Thymus (tissue), 11 donors: ENCODE results near the gene MKI67. TPM values are rescaled to one million over a fixed set of nuclear protein-coding genes. Genes with fewer than 3 reads are reported as not detected.

Experiments
- DNase-seq, 9 donors: peaks; one replicate each; pipeline ENCODE4 v3.0.0-alpha.2; 2013; ENCODE audit warnings: low spot score in 9 of 9, low read depth in 6 of 9, missing footprints in 1 of 9
- H3K27ac ChIP-seq, 2 donors: one replicate each; pipeline ENCODE4 v1.5.1; 2013; ENCODE audit warnings: control low read depth in 1 of 2, low read depth in 1 of 2, low read length in 1 of 2, mild to moderate bottlenecking in 1 of 2, moderate library complexity in 1 of 2
- H3K27me3 ChIP-seq, 2 donors: one replicate each; pipeline ENCODE4 v1.5.1; 2013; ENCODE audit warnings: low read length in 1 of 2; ENCODE audit not compliant: control insufficient read depth in 2 of 2, insufficient read depth in 1 of 2
- H3K36me3 ChIP-seq, 2 donors: one replicate each; pipeline ENCODE4 v1.5.1; 2013; ENCODE audit warnings: low read length in 1 of 2, mild to moderate bottlenecking in 1 of 2, moderate library complexity in 1 of 2; ENCODE audit not compliant: control insufficient read depth in 2 of 2, insufficient read depth in 2 of 2
- H3K4me1 ChIP-seq, 2 donors: one replicate each; pipeline ENCODE4 v1.5.1; 2013; ENCODE audit warnings: low read length in 2 of 2; ENCODE audit not compliant: control insufficient read depth in 2 of 2, insufficient read depth in 2 of 2
- H3K4me3 ChIP-seq, 2 donors: one replicate each; pipeline ENCODE4 v1.5.1; 2013; ENCODE audit warnings: low read length in 2 of 2, control low read depth in 1 of 2, mild to moderate bottlenecking in 1 of 2
- H3K9me3 ChIP-seq, 2 donors: one replicate each; pipeline ENCODE4 v1.5.1; 2013; ENCODE audit warnings: low read length in 1 of 2, mild to moderate bottlenecking in 1 of 2; ENCODE audit not compliant: control insufficient read depth in 2 of 2, insufficient read depth in 1 of 2
- WGBS: extraction: QIAGEN DNeasy Blood & Tissue Kit; methylation state at CpG from one replicate; pipeline ENCODE4 v1.1.7; 2013; 5-methylcytosine and 5-hydroxymethylcytosine counted together
- polyA plus RNA-seq: library from polyadenylated mRNA; stranded (reverse); fragments of 200-250 nt; gene quantifications from one replicate; pipeline ENCODE4 v1.2.3, GENCODE V29; 2013
- total RNA-seq: library from RNA; stranded (reverse); fragments of 120-200 nt; gene quantifications from one replicate; pipeline ENCODE4 v1.2.4, GENCODE V29; 2013
- donor health status: healthy.

The MKI67 gene
- total and polyA plus RNA-seq, 2 donors = 3.9 to 41.5 TPM

GRCh38 chr10:128064108-128064969 lies 61.9 kb downstream of the MKI67 start:
- H3K4me3 ChIP-seq = no peak overlapping the region
- peak overlapping the region; percentile 80 to 88 for H3K27ac ChIP-seq
- peaks cover 39 to 42% of the 10 kb centered on the region in 2 donors for H3K36me3 ChIP-seq
- no peaks in the 10 kb centered on the region for H3K27me3 ChIP-seq
- peaks cover 38 to 57% of the 10 kb centered on the region in 2 donors for H3K4me1 ChIP-seq
- 12% methylated on average over 11 of the region's 11 CpGs for WGBS
- no peaks in the 10 kb centered on the region for H3K9me3 ChIP-seq
- DNase-seq = peak in 8 of 9 donors; percentile 60 to 92 (median 74)

- no peaks in the 10 kb centered on the region for H3K27me3 ChIP-seq
- peaks cover 39 to 40% of the 10 kb centered on the region in 2 donors for H3K36me3 ChIP-seq
- no peaks in the 10 kb centered on the region for H3K9me3 ChIP-seq
- H3K4me3 ChIP-seq = no peak overlapping the region
- peak overlapping the region; percentile 80 to 88 for H3K27ac ChIP-seq
- H3K4me1 ChIP-seq = peaks cover 42 to 53% of the 10 kb centered on the region in 2 donors
- DNase-seq = peak in 3 of 9 donors; percentile 24 to 48 (median 24)
- WGBS = 64% methylated on average over 7 of the region's 7 CpGs
These were observed 62.5 kb downstream of the MKI67 start for GRCh38 chr10:128063736-128064107.

- H3K27ac ChIP-seq = peak overlapping the region; percentile 64 to 80
- H3K4me1 ChIP-seq = peaks cover 42 to 49% of the 10 kb centered on the region in 2 donors
- no peaks in the 10 kb centered on the region for H3K9me3 ChIP-seq
- no peaks in the 10 kb centered on the region for H3K27me3 ChIP-seq
- H3K36me3 ChIP-seq = peaks cover 33 to 35% of the 10 kb centered on the region in 2 donors
- peak overlapping the region; percentile 6 to 27 for H3K4me3 ChIP-seq
- DNase-seq = peak in 6 of 9 donors; percentile 51 to 82 (median 58)
- 17% methylated on average over 19 of the region's 19 CpGs for WGBS
These were observed 63.2 kb downstream of the MKI67 start for GRCh38 chr10:128062881-128063563.

GRCh38 chr10:128062331-128062880 lies 63.8 kb downstream of the MKI67 start:
- Histone ChIP-seq H3K4me3 (peak overlapping the region; percentile 6 to 27), H3K27me3 (no peaks in the 10 kb centered on the region), H3K36me3 (peaks cover 32 to 33% of the 10 kb centered on the region in 2 donors), H3K4me1 (peaks cover 42 to 49% of the 10 kb centered on the region in 2 donors), H3K9me3 (no peaks in the 10 kb centered on the region), H3K27ac (peak overlapping the region; percentile 64 to 80)
- DNase-seq = peak in 1 of 9 donors; percentile 34
- WGBS = 46% methylated on average over 11 of the region's 11 CpGs

GRCh38 chr10:128061306-128062300 lies 64.6 kb downstream of the MKI67 start:
- WGBS = 89% methylated on average over 14 of the region's 14 CpGs
- Histone ChIP-seq H3K4me1 (peaks cover 42 to 49% of the 10 kb centered on the region in 2 donors), H3K9me3 (no peaks in the 10 kb centered on the region), H3K36me3 (peaks cover 30 to 32% of the 10 kb centered on the region in 2 donors), H3K27me3 (no peaks in the 10 kb centered on the region), H3K27ac (peak overlapping the region in 1 of 2 donors; percentile 80), H3K4me3 (no peak overlapping the region)
- peak in 1 of 9 donors; percentile 19 for DNase-seq

- no peak for DNase-seq
- peak overlapping the region in 1 of 2 donors; percentile 22 for H3K27ac ChIP-seq
- H3K4me1 ChIP-seq = peaks cover 38 to 42% of the 10 kb centered on the region in 2 donors
- WGBS = 97% methylated on average over 9 of the region's 9 CpGs
- no peak overlapping the region for H3K4me3 ChIP-seq
- H3K9me3 ChIP-seq = no peaks in the 10 kb centered on the region
- H3K36me3 ChIP-seq = peaks cover 30 to 36% of the 10 kb centered on the region in 2 donors
- no peaks in the 10 kb centered on the region for H3K27me3 ChIP-seq
These were observed 65.6 kb downstream of the MKI67 start for GRCh38 chr10:128060341-128061250.

- Histone ChIP-seq H3K27me3 (no peaks in the 10 kb centered on the region), H3K4me3 (no peak overlapping the region), H3K4me1 (peaks cover 31 to 35% of the 10 kb centered on the region in 2 donors), H3K9me3 (no peaks in the 10 kb centered on the region), H3K36me3 (peaks cover 31 to 43% of the 10 kb centered on the region in 2 donors), H3K27ac (peak overlapping the region in 1 of 2 donors; percentile 22)
- WGBS = 40% methylated on average over 1 of the region's 1 CpG
- no peak for DNase-seq
These were observed 66.3 kb downstream of the MKI67 start for GRCh38 chr10:128059982-128060293.
